ENCODE data around the gene DIPK2A.

DIPK2A gene

GRCh38 chr3:143970773-143971358 is 757 bp upstream of the DIPK2A start:
- no peaks in the 10 kb centered on the region for H3K27me3 ChIP-seq
- TF ChIP-seq CTCF (IDR thresholded peaks at IDR 0.05), result no peak
- H3K36me3 ChIP-seq, result no peaks in the 10 kb centered on the region
- peak overlapping the region; percentile 96 for H3K27ac ChIP-seq
- H3K4me1 ChIP-seq (ENCODE audit: control insufficient read depth in 1 of 2, insufficient read depth in 1 of 2, low read depth in 1 of 2, low read length in 1 of 2), result peaks cover 36% of the 10 kb centered on the region in 2 experiments
- H3K9me3 ChIP-seq, result no peaks in the 10 kb centered on the region
- H3K4me3 ChIP-seq (ENCODE audit: low read depth in 1 of 2, low read length in 1 of 2), result peak overlapping the region; percentile 92 to 98

GRCh38 chr3:143972155-143972504 is 507 bp downstream of the DIPK2A start:
- Histone ChIP-seq H3K4me1 (ENCODE audit: control insufficient read depth in 1 of 2, insufficient read depth in 1 of 2, low read depth in 1 of 2, low read length in 1 of 2) (peaks cover 41 to 45% of the 10 kb centered on the region in 2 experiments), H3K27me3 (no peaks in the 10 kb centered on the region), H3K36me3 (no peaks in the 10 kb centered on the region), H3K27ac (peak overlapping the region; percentile 96), H3K4me3 (ENCODE audit: low read depth in 1 of 2, low read length in 1 of 2) (peak overlapping the region; percentile 92 to 98), H3K9me3 (no peaks in the 10 kb centered on the region)
- TF ChIP-seq CTCF (IDR thresholded peaks at IDR 0.05), result no peak

GRCh38 chr3:143972505-143973258 is 1.1 kb downstream of the DIPK2A start:
- no peak for TF ChIP-seq CTCF (IDR thresholded peaks at IDR 0.05)
- H3K4me3 ChIP-seq (ENCODE audit: low read depth in 1 of 2, low read length in 1 of 2), result peak overlapping the region; percentile 92 to 98
- H3K4me1 ChIP-seq (ENCODE audit: control insufficient read depth in 1 of 2, insufficient read depth in 1 of 2, low read depth in 1 of 2, low read length in 1 of 2), result peaks cover 46 to 51% of the 10 kb centered on the region in 2 experiments

GRCh38 chr3:143973259-143974021 is 1.8 kb downstream of the DIPK2A start:
- Histone ChIP-seq H3K27me3 (no peaks in the 10 kb centered on the region), H3K27ac (peak overlapping the region; percentile 96), H3K9me3 (no peaks in the 10 kb centered on the region), H3K4me1 (ENCODE audit: control insufficient read depth in 1 of 2, insufficient read depth in 1 of 2, low read depth in 1 of 2, low read length in 1 of 2) (peaks cover 54 to 58% of the 10 kb centered on the region in 2 experiments), H3K36me3 (no peaks in the 10 kb centered on the region), H3K4me3 (ENCODE audit: low read depth in 1 of 2, low read length in 1 of 2) (peak overlapping the region; percentile 92 to 98)
- TF ChIP-seq CTCF (IDR thresholded peaks at IDR 0.05), result no peak

More at GRCh38 chr3:143972505-143973258, 1.1 kb downstream of the DIPK2A start:
- Histone ChIP-seq H3K27ac (peak overlapping the region; percentile 96), H3K9me3 (no peaks in the 10 kb centered on the region), H3K36me3 (no peaks in the 10 kb centered on the region), H3K27me3 (no peaks in the 10 kb centered on the region)

GRCh38 chr3:143974271-143975238 is 2.9 kb downstream of the DIPK2A start:
- Histone ChIP-seq H3K36me3 (no peaks in the 10 kb centered on the region), H3K27me3 (no peaks in the 10 kb centered on the region), H3K9me3 (no peaks in the 10 kb centered on the region), H3K27ac (peak overlapping the region; percentile 96), H3K4me1 (ENCODE audit: control insufficient read depth in 1 of 2, insufficient read depth in 1 of 2, low read depth in 1 of 2, low read length in 1 of 2) (peaks cover 57 to 61% of the 10 kb centered on the region in 2 experiments), H3K4me3 (ENCODE audit: low read depth in 1 of 2, low read length in 1 of 2) (peak overlapping the region; percentile 92 to 98)
- TF ChIP-seq CTCF (IDR thresholded peaks at IDR 0.05), result no peak

Measured in neutrophil (primary cell).